Epithelial cell of esophagus (primary cell): Measurements from ENCODE around the gene VASN.

Source experiments
- DNase-seq: peaks from one replicate; pipeline ENCODE4 v3.0.0; 2010; ENCODE audit warnings: low read depth
- H3K4me3 ChIP-seq: 2 replicates; pipeline ENCODE4 v1.5.1; 2011; ENCODE audit warnings: mild to moderate bottlenecking, low read length, control low read depth
- CTCF ChIP-seq: IDR thresholded peaks from 2 replicates; pipeline ENCODE4 v1.5.1; 2011; ENCODE audit warnings: low read depth, mild to moderate bottlenecking, low read length, control low read depth, inconsistent platforms; ENCODE audit not compliant: insufficient read depth; ENCODE audit errors: missing control alignments

The VASN gene

GRCh38 chr16:4402439-4403132, 30.9 kb downstream of the VASN start:
- H3K4me3 ChIP-seq = peak overlapping the region; percentile 22
- TF ChIP-seq CTCF = peak; percentile 81
- peak; percentile 75 for DNase-seq

- no peak for DNase-seq
- H3K4me3 ChIP-seq = no peak overlapping the region
- no peak for TF ChIP-seq CTCF
Measured at GRCh38 chr16:4403133-4403949, 31.7 kb downstream of the VASN start.

GRCh38 chr16:4404247-4404966, 32.8 kb downstream of the VASN start:
- peak; percentile 64 for TF ChIP-seq CTCF
- DNase-seq = peak; percentile 69
- no peak overlapping the region for H3K4me3 ChIP-seq

GRCh38 chr16:4404967-4405696, 33.5 kb downstream of the VASN start:
- no peak for DNase-seq
- no peak for TF ChIP-seq CTCF
- H3K4me3 ChIP-seq = no peak overlapping the region

- TF ChIP-seq CTCF = no peak
- no peak for DNase-seq
- H3K4me3 ChIP-seq = no peak overlapping the region
Measured at GRCh38 chr16:4407543-4408322, 36.1 kb downstream of the VASN start.

GRCh38 chr16:4408323-4408690, 36.7 kb downstream of the VASN start:
- no peak for DNase-seq
- no peak overlapping the region for H3K4me3 ChIP-seq
- TF ChIP-seq CTCF = no peak
